Gastroesophageal sphincter (tissue), 3 donors: ENCODE data around the gene ADGRF3.

Experiments used
- EP300 ChIP-seq: sonication (generic); formaldehyde crosslinking; IDR thresholded peaks from one replicate; pipeline ENCODE4 v1.6.1; 2017; ENCODE audit warnings: antibody characterized with exemption, mild to moderate bottlenecking
- POLR2A ChIP-seq, 2 donors: fragments of 450-650 bp; IDR thresholded peaks; one replicate each; pipeline ENCODE4 v1.6.1; 2017; ENCODE audit warnings: antibody characterized with exemption in 2 of 2, mild to moderate bottlenecking in 2 of 2, moderate library complexity in 1 of 2
- POLR2AphosphoS5 ChIP-seq: sonication (generic); formaldehyde crosslinking; IDR thresholded peaks from one replicate; pipeline ENCODE4 v1.6.1; 2017; ENCODE audit warnings: antibody characterized with exemption
- TF ChIP-seq, protein P1 (sequence below), 4 experiments: fragments of 200-600 bp in 2 of 4; fragments of 450-650 bp in 2 of 4; sonication (generic) in 1 of 4; IDR thresholded peaks; one replicate each; pipeline ENCODE4 v1.5.1; 2017 to 2019; ENCODE audit warnings: antibody characterized with exemption in 4 of 4, mild to moderate bottlenecking in 2 of 4, moderate library complexity in 2 of 4

DNA sequence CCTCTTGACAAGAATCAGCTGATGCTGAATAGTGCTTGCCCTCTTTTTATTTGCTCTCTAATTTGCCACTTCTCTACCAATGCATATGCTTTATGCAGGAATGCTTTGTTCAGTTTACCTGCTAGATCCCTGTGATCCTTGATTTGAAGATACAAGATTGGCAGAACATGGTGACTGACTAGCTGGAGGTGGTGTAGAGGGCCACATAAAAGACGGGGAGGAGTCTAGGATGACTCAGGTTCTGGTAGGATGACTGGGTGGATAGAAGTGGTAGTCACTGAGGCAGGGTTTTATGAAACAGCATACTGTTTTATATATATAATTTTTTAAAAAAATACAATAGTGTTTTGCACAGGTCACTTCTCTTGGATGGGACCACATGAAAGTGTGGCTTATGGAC is 6.3 kb upstream of the ADGRF3 start:
- TF ChIP-seq POLR2A (IDR thresholded peaks at IDR 0.05) (no peak), POLR2AphosphoS5 (no peak), EP300 (no peak)
- TF ChIP-seq, protein P1, sequence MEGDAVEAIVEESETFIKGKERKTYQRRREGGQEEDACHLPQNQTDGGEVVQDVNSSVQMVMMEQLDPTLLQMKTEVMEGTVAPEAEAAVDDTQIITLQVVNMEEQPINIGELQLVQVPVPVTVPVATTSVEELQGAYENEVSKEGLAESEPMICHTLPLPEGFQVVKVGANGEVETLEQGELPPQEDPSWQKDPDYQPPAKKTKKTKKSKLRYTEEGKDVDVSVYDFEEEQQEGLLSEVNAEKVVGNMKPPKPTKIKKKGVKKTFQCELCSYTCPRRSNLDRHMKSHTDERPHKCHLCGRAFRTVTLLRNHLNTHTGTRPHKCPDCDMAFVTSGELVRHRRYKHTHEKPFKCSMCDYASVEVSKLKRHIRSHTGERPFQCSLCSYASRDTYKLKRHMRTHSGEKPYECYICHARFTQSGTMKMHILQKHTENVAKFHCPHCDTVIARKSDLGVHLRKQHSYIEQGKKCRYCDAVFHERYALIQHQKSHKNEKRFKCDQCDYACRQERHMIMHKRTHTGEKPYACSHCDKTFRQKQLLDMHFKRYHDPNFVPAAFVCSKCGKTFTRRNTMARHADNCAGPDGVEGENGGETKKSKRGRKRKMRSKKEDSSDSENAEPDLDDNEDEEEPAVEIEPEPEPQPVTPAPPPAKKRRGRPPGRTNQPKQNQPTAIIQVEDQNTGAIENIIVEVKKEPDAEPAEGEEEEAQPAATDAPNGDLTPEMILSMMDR (IDR thresholded peaks at IDR 0.05) = no peak
